Measurements from ENCODE around the gene KIF1B. TPM values are rescaled to one million over a fixed set of nuclear protein-coding genes. Genes with fewer than 3 reads are reported as not detected.

Gene KIF1B
- total RNA-seq, 2 experiments from 2014 or later, result 10.0 to 11.2 TPM

- H3K27me3 Mint-ChIP-seq, result no peaks in the 10 kb centered on the region
- peaks cover 4% of the 10 kb centered on the region for H3K4me1 Mint-ChIP-seq
- no peak for DNase-seq
- peaks cover 15% of the 10 kb centered on the region for H3K36me3 Mint-ChIP-seq
- no peak overlapping the region for H3K27ac Mint-ChIP-seq
- no peak overlapping the region for H3K4me3 Mint-ChIP-seq
- H3K9me3 Mint-ChIP-seq, result no peaks in the 10 kb centered on the region
Measured at GRCh38 chr1:10304295-10304694, 93.9 kb downstream of the KIF1B start.

GRCh38 chr1:10306435-10306834, 96.1 kb downstream of the KIF1B start:
- no peak for DNase-seq
- H3K9me3 Mint-ChIP-seq, result no peaks in the 10 kb centered on the region
- peaks cover 15% of the 10 kb centered on the region for H3K36me3 Mint-ChIP-seq
- peaks cover 4% of the 10 kb centered on the region for H3K4me1 Mint-ChIP-seq
- no peak overlapping the region for H3K27ac Mint-ChIP-seq
- H3K27me3 Mint-ChIP-seq, result no peaks in the 10 kb centered on the region
- no peak overlapping the region for H3K4me3 Mint-ChIP-seq

- Mint-ChIP-seq H3K4me3 (no peak overlapping the region), H3K27ac (no peak overlapping the region), H3K4me1 (peaks cover 4% of the 10 kb centered on the region), H3K27me3 (no peaks in the 10 kb centered on the region), H3K9me3 (no peaks in the 10 kb centered on the region), H3K36me3 (peaks cover 10% of the 10 kb centered on the region)
- DNase-seq, result peak; percentile 2
Measured at GRCh38 chr1:10308001-10308400, 97.6 kb downstream of the KIF1B start.

- Mint-ChIP-seq H3K27me3 (no peaks in the 10 kb centered on the region), H3K9me3 (no peaks in the 10 kb centered on the region), H3K4me3 (no peak overlapping the region), H3K27ac (no peak overlapping the region), H3K4me1 (peaks cover 4% of the 10 kb centered on the region), H3K36me3 (peaks cover 2% of the 10 kb centered on the region)
- no peak for DNase-seq
Measured at GRCh38 chr1:10309243-10310011, 99.1 kb downstream of the KIF1B start.

GRCh38 chr1:10316752-10317151, 106.4 kb downstream of the KIF1B start:
- no peaks in the 10 kb centered on the region for H3K27me3 Mint-ChIP-seq
- no peaks in the 10 kb centered on the region for H3K4me1 Mint-ChIP-seq
- no peak overlapping the region for H3K4me3 Mint-ChIP-seq
- H3K9me3 Mint-ChIP-seq, result no peaks in the 10 kb centered on the region
- peaks cover 2% of the 10 kb centered on the region for H3K36me3 Mint-ChIP-seq
- no peak overlapping the region for H3K27ac Mint-ChIP-seq
- DNase-seq, result no peak

- Mint-ChIP-seq H3K9me3 (no peaks in the 10 kb centered on the region), H3K27ac (no peak overlapping the region), H3K27me3 (no peaks in the 10 kb centered on the region), H3K4me3 (no peak overlapping the region), H3K36me3 (peaks cover 5% of the 10 kb centered on the region), H3K4me1 (peaks cover 3% of the 10 kb centered on the region)
- DNase-seq, result no peak
Measured at GRCh38 chr1:10319750-10320149, 109.4 kb downstream of the KIF1B start.

GRCh38 chr1:10320336-10320735, 110.0 kb downstream of the KIF1B start:
- no peaks in the 10 kb centered on the region for H3K27me3 Mint-ChIP-seq
- H3K4me3 Mint-ChIP-seq, result no peak overlapping the region

GRCh38 chr1:10322821-10323220, 112.5 kb downstream of the KIF1B start:
- Mint-ChIP-seq H3K9me3 (no peaks in the 10 kb centered on the region), H3K36me3 (peaks cover 14% of the 10 kb centered on the region), H3K27me3 (no peaks in the 10 kb centered on the region), H3K4me1 (peaks cover 3% of the 10 kb centered on the region), H3K27ac (no peak overlapping the region), H3K4me3 (no peak overlapping the region)
- DNase-seq, result no peak

More at GRCh38 chr1:10320336-10320735, 110.0 kb downstream of the KIF1B start:
- Mint-ChIP-seq H3K4me1 (peaks cover 3% of the 10 kb centered on the region), H3K27ac (no peak overlapping the region), H3K9me3 (no peaks in the 10 kb centered on the region), H3K36me3 (peaks cover 10% of the 10 kb centered on the region)
- no peak for DNase-seq

- Mint-ChIP-seq H3K27me3 (no peaks in the 10 kb centered on the region), H3K4me3 (no peak overlapping the region), H3K36me3 (peaks cover 14% of the 10 kb centered on the region), H3K4me1 (peaks cover 3% of the 10 kb centered on the region), H3K9me3 (no peaks in the 10 kb centered on the region), H3K27ac (no peak overlapping the region)
- DNase-seq, result no peak
Measured at GRCh38 chr1:10324627-10325026, 114.3 kb downstream of the KIF1B start.

- Mint-ChIP-seq H3K4me1 (peaks cover 3% of the 10 kb centered on the region), H3K27me3 (no peaks in the 10 kb centered on the region), H3K4me3 (no peak overlapping the region), H3K9me3 (no peaks in the 10 kb centered on the region), H3K36me3 (peaks cover 14% of the 10 kb centered on the region), H3K27ac (no peak overlapping the region)
- DNase-seq, result no peak
Measured at GRCh38 chr1:10325521-10325920, 115.2 kb downstream of the KIF1B start.

GRCh38 chr1:10326251-10326650, 115.9 kb downstream of the KIF1B start:
- no peak overlapping the region for H3K4me3 Mint-ChIP-seq
- H3K36me3 Mint-ChIP-seq, result peaks cover 14% of the 10 kb centered on the region
- H3K4me1 Mint-ChIP-seq, result peaks cover 3% of the 10 kb centered on the region
- no peak for DNase-seq
- no peaks in the 10 kb centered on the region for H3K27me3 Mint-ChIP-seq
- no peak overlapping the region for H3K27ac Mint-ChIP-seq
- H3K9me3 Mint-ChIP-seq, result no peaks in the 10 kb centered on the region

GRCh38 chr1:10328180-10328963, 118.0 kb downstream of the KIF1B start:
- no peak for DNase-seq
- H3K9me3 Mint-ChIP-seq, result no peaks in the 10 kb centered on the region
- no peaks in the 10 kb centered on the region for H3K27me3 Mint-ChIP-seq
- H3K36me3 Mint-ChIP-seq, result peaks cover 14% of the 10 kb centered on the region
- no peak overlapping the region for H3K4me3 Mint-ChIP-seq
- H3K27ac Mint-ChIP-seq, result no peak overlapping the region
- peaks cover 3% of the 10 kb centered on the region for H3K4me1 Mint-ChIP-seq

GRCh38 chr1:10337436-10337835, 127.1 kb downstream of the KIF1B start:
- H3K27ac Mint-ChIP-seq, result no peak overlapping the region
- H3K36me3 Mint-ChIP-seq, result peaks cover 1% of the 10 kb centered on the region
- DNase-seq, result no peak
- no peaks in the 10 kb centered on the region for H3K27me3 Mint-ChIP-seq
- no peaks in the 10 kb centered on the region for H3K9me3 Mint-ChIP-seq
- H3K4me3 Mint-ChIP-seq, result no peak overlapping the region
- H3K4me1 Mint-ChIP-seq, result no peaks in the 10 kb centered on the region

GRCh38 chr1:10338047-10338446, 127.7 kb downstream of the KIF1B start:
- Mint-ChIP-seq H3K36me3 (peaks cover 1% of the 10 kb centered on the region), H3K9me3 (no peaks in the 10 kb centered on the region), H3K27me3 (no peaks in the 10 kb centered on the region), H3K4me1 (no peaks in the 10 kb centered on the region), H3K4me3 (no peak overlapping the region), H3K27ac (no peak overlapping the region)
- DNase-seq, result peak; percentile 30

GRCh38 chr1:10338611-10339010, 128.2 kb downstream of the KIF1B start:
- Mint-ChIP-seq H3K4me3 (no peak overlapping the region), H3K4me1 (no peaks in the 10 kb centered on the region), H3K27ac (no peak overlapping the region), H3K36me3 (peaks cover 1% of the 10 kb centered on the region), H3K27me3 (no peaks in the 10 kb centered on the region), H3K9me3 (no peaks in the 10 kb centered on the region)
- no peak for DNase-seq
